C4-2B (cell line): ENCODE data around the gene SLC25A46.

ENCODE experiments used
- ZFX ChIP-seq: fragments of 450-650 bp; IDR thresholded peaks from 2 replicates; pipeline ENCODE4 v1.6.1; 2017
- TF ChIP-seq, protein P1 (sequence below): fragments of 450-650 bp; conservative IDR thresholded peaks from 2 replicates; pipeline ENCODE4 v1.5.1; 2017; ENCODE audit warnings: mild to moderate bottlenecking

DNA sequence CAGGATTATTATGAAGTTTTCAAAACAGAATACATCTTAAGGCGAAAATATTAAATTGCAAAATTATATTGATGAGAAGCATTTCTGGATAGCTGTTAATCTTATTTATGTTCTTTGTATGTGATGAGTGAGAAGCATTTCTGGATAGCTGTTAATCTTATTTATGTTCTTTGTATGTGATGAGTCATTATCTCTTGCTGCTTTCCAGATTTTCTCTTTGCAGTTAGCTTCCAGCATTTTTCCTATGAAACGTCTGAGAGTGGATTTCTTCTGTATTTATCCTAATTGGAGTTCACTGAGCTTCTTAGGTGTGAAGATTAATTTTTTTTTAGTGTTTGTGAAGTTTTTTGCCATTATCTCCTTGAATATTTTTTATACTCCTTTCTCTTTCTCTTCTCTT lies 20.5 kb upstream of the SLC25A46 start:
- TF ChIP-seq, protein P1, sequence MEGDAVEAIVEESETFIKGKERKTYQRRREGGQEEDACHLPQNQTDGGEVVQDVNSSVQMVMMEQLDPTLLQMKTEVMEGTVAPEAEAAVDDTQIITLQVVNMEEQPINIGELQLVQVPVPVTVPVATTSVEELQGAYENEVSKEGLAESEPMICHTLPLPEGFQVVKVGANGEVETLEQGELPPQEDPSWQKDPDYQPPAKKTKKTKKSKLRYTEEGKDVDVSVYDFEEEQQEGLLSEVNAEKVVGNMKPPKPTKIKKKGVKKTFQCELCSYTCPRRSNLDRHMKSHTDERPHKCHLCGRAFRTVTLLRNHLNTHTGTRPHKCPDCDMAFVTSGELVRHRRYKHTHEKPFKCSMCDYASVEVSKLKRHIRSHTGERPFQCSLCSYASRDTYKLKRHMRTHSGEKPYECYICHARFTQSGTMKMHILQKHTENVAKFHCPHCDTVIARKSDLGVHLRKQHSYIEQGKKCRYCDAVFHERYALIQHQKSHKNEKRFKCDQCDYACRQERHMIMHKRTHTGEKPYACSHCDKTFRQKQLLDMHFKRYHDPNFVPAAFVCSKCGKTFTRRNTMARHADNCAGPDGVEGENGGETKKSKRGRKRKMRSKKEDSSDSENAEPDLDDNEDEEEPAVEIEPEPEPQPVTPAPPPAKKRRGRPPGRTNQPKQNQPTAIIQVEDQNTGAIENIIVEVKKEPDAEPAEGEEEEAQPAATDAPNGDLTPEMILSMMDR = no peak
- no peak for TF ChIP-seq ZFX
